HG03196 (cell line): ENCODE data around the gene ELP5.

Source experiments
- ATAC-seq: cut with Tn5 transposase; IDR thresholded peaks from one replicate; pipeline ENCODE4 v1.9.1; 2021; ENCODE audit not compliant: unreplicated experiment

Gene ELP5

DNA sequence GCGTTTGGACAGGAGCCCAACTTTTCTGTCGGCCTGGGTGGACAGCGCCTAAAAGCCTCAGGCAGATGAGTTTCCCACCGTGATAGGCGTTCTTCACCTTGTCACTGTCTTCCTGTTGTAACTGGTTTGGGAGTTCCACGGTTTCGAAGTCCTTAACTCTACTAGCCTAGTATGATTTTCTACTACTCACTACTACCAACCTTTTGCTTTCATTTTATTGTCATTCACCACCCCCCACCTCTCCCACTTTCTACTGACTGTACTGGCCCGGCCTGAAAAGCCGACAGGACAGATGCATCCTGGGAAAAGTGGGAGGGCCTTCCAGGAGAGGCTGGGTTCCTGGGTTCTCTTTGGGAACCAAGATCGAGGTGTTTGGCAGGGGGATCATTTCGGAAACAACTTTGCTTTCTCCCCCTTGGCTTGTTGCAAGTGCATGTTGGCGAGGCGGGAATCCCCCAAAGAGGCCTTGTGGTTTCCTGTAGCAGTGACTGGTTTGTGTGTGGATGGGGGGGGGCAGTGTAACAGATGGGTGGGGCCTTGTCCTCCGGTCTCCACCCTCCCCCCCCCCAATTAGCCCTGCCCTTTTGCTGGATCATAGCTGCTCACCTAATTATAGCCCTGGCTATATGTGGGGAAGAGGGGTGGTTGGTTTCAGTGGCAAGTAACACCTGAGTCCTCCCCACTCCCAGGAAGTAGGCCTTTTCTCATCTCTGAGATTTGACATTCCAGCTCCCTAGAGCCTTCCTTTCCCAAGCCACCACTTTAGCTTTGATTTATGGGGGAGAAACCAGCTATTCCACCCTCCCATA is 56.8 kb downstream of the ELP5 start:
- ATAC-seq: no peak
